CD8-positive, alpha-beta memory T cell (primary cell): ENCODE measurements around the gene NBPF4. TPM values are rescaled to one million over a fixed set of nuclear protein-coding genes. Genes with fewer than 3 reads are reported as not detected.
A peak's percentile ranks its signal among the peaks of the same experiment; 100 is the strongest.

Experiments
- CTCF ChIA-PET: fragments of 350-600 bp; sonication (Branson Sonifier 250); formaldehyde crosslinking; loops from one replicate; lab custom pipeline; 2021; ENCODE audit warnings: antibody characterized with exemption; lab: Charles Lee
- POLR2A ChIA-PET: fragments of 350-600 bp; sonication (Branson Sonifier 250); formaldehyde crosslinking; loops from one replicate; lab custom pipeline; 2021; ENCODE audit warnings: antibody characterized with exemption; lab: Charles Lee
- DNase-seq, 5 donors: peaks; one replicate each; pipeline versions ENCODE4 v3.0.0 to v3.0.0-alpha.2; 2020 to 2022; ENCODE audit warnings: mixed read lengths in 1 of 5
- H3K27ac ChIP-seq: one replicate; pipeline ENCODE4 v1.7.0; 2013; ENCODE audit warnings: low read depth, mild to moderate bottlenecking, low read length, moderate library complexity
- H3K27me3 ChIP-seq: 2 replicates; pipeline ENCODE4 v1.7.0; 2013; ENCODE audit warnings: low read length, mild to moderate bottlenecking; ENCODE audit not compliant: insufficient read depth, poor library complexity, severe bottlenecking
- H3K36me3 ChIP-seq: 2 replicates; pipeline ENCODE4 v1.7.0; 2013; ENCODE audit warnings: mild to moderate bottlenecking, low read length, moderate library complexity; ENCODE audit not compliant: insufficient read depth
- H3K4me1 ChIP-seq: 2 replicates; pipeline ENCODE4 v1.7.0; 2013; ENCODE audit warnings: mild to moderate bottlenecking, low read length, moderate library complexity; ENCODE audit not compliant: insufficient read depth
- H3K4me3 ChIP-seq: 2 replicates; pipeline ENCODE4 v1.7.0; 2013; ENCODE audit warnings: mild to moderate bottlenecking, low read length
- H3K9me3 ChIP-seq: 2 replicates; pipeline ENCODE4 v1.7.0; 2013; ENCODE audit warnings: mild to moderate bottlenecking, low read length
- H3K27ac Mint-ChIP-seq, 8 donors: one replicate each; pipeline ENCODE4 v1.8.0; 2020 to 2021; ENCODE audit warnings: mixed read lengths in 8 of 8, mild to moderate bottlenecking in 6 of 8, inconsistent platforms in 3 of 8, moderate library complexity in 3 of 8
- H3K27me3 Mint-ChIP-seq, 2 donors: one replicate each; pipeline ENCODE4 v1.8.0; 2020 to 2021; ENCODE audit warnings: mixed read lengths in 2 of 2, mild to moderate bottlenecking in 1 of 2, moderate library complexity in 1 of 2
- H3K36me3 Mint-ChIP-seq, 3 donors: one replicate each; pipeline ENCODE4 v1.8.0; 2020 to 2021; ENCODE audit warnings: mixed read lengths in 3 of 3, inconsistent platforms in 1 of 3, mild to moderate bottlenecking in 1 of 3
- H3K4me1 Mint-ChIP-seq, 3 donors: one replicate each; pipeline ENCODE4 v1.8.0; 2020 to 2021; ENCODE audit warnings: mixed read lengths in 3 of 3, inconsistent platforms in 1 of 3, mild to moderate bottlenecking in 1 of 3
- H3K4me3 Mint-ChIP-seq, 7 donors: one replicate each; pipeline ENCODE4 v1.8.0; 2020 to 2021; ENCODE audit warnings: mixed read lengths in 7 of 7, mild to moderate bottlenecking in 6 of 7, moderate library complexity in 4 of 7, inconsistent platforms in 2 of 7
- H3K9me3 Mint-ChIP-seq, 5 donors: one replicate each; pipeline ENCODE4 v1.8.0; 2020 to 2022; ENCODE audit warnings: mixed read lengths in 5 of 5, mild to moderate bottlenecking in 3 of 5, moderate library complexity in 2 of 5, inconsistent platforms in 1 of 5
- polyA plus RNA-seq: library from polyadenylated mRNA; unstranded; fragments of 300-500 nt; fragmentation: Illumina TruSeq; gene quantifications from one replicate; pipeline ENCODE4 v1.2.3, GENCODE V29; 2021
- total RNA-seq, 2 experiments: library from RNA; stranded (reverse); gene quantifications; one replicate each; pipeline ENCODE4 v1.2.3, GENCODE V29; 2021

Gene NBPF4
- total and polyA plus RNA-seq, 3 experiments from 2014 or later = 0.11 to 0.15 TPM; not detected in 1

- Histone ChIP-seq H3K4me1 (no peaks in the 10 kb centered on the region), H3K4me3 (no peak overlapping the region), H3K9me3 (no peaks in the 10 kb centered on the region), H3K27me3 (no peaks in the 10 kb centered on the region), H3K27ac (no peak overlapping the region), H3K36me3 (no peaks in the 10 kb centered on the region)
- Mint-ChIP-seq H3K27ac (peak overlapping the region in 1 of 8 donors; percentile 56), H3K4me1 (peaks cover 2 to 18% (median 7%) of the 10 kb centered on the region in 3 donors), H3K4me3 (no peak overlapping the region), H3K27me3 (no peaks in the 10 kb centered on the region), H3K9me3 (peaks cover 5 to 18% (median 9%) of the 10 kb centered on the region in 5 donors), H3K36me3 (peaks cover 20 to 47% (median 35%) of the 10 kb centered on the region in 3 donors)
- POLR2A ChIA-PET = no interaction called here
- CTCF ChIA-PET = no interaction called here
- no peak for DNase-seq
Measured at GRCh38 chr1:108190686-108191416, 53.0 kb downstream of the NBPF4 start.

DNA sequence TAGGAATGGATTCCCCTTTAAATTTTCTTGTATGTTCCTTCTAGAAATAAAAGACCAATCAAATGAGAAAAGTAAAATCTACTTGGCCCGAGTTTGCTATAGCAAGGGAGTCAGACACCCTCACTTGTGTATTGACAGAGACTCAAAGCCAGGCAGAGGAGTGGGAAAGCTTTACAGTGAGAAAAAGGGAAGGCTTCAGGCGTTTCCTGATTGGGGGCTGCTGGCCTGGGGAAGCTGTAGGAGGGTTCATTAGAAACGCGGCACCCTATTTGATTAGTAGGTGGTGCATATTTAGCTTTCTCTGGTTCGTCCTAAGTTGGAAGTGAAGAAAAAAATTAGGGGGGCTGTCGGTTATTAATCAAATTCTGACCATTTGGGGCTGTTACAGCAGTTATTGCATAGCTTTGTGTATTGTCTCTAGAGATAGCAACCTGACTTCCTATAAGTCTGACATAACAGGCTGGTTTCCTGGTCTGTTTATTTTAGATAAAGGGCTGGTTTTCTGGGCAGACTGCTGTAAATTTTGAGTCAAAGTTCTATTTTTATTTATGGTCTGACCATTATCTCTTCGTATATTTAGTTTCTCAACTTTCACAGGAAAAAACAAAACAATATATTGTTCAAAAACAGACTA is 53.8 kb downstream of the NBPF4 start:
- ChIA-PET POLR2A (no interaction called here), CTCF (no interaction called here)
- Histone ChIP-seq H3K4me1 (no peaks in the 10 kb centered on the region), H3K27ac (no peak overlapping the region), H3K9me3 (no peaks in the 10 kb centered on the region), H3K4me3 (no peak overlapping the region), H3K36me3 (no peaks in the 10 kb centered on the region), H3K27me3 (no peaks in the 10 kb centered on the region)
- Mint-ChIP-seq H3K4me1 (peaks cover 2 to 17% (median 7%) of the 10 kb centered on the region in 3 donors), H3K27me3 (no peaks in the 10 kb centered on the region), H3K27ac (no peak overlapping the region), H3K4me3 (no peak overlapping the region), H3K36me3 (peaks cover 19 to 47% (median 35%) of the 10 kb centered on the region in 3 donors), H3K9me3 (peaks cover 5 to 18% (median 9%) of the 10 kb centered on the region in 5 donors)
- DNase-seq = no peak

GRCh38 chr1:108188801-108189200 is 55.1 kb downstream of the NBPF4 start:
- peaks cover 15 to 49% (median 32%) of the 10 kb centered on the region in 3 donors for H3K36me3 Mint-ChIP-seq
- H3K4me1 Mint-ChIP-seq = peaks cover 2 to 15% (median 7%) of the 10 kb centered on the region in 3 donors
- Histone ChIP-seq H3K36me3 (no peaks in the 10 kb centered on the region), H3K9me3 (no peaks in the 10 kb centered on the region), H3K27me3 (no peaks in the 10 kb centered on the region), H3K4me1 (no peaks in the 10 kb centered on the region), H3K4me3 (no peak overlapping the region), H3K27ac (no peak overlapping the region)
- DNase-seq = no peak
- H3K27ac Mint-ChIP-seq = no peak overlapping the region
- no peak overlapping the region for H3K4me3 Mint-ChIP-seq
- ChIA-PET POLR2A (no interaction called here), CTCF (no interaction called here)
- no peaks in the 10 kb centered on the region for H3K27me3 Mint-ChIP-seq
- peaks cover 5 to 18% (median 8%) of the 10 kb centered on the region in 5 donors for H3K9me3 Mint-ChIP-seq

DNA sequence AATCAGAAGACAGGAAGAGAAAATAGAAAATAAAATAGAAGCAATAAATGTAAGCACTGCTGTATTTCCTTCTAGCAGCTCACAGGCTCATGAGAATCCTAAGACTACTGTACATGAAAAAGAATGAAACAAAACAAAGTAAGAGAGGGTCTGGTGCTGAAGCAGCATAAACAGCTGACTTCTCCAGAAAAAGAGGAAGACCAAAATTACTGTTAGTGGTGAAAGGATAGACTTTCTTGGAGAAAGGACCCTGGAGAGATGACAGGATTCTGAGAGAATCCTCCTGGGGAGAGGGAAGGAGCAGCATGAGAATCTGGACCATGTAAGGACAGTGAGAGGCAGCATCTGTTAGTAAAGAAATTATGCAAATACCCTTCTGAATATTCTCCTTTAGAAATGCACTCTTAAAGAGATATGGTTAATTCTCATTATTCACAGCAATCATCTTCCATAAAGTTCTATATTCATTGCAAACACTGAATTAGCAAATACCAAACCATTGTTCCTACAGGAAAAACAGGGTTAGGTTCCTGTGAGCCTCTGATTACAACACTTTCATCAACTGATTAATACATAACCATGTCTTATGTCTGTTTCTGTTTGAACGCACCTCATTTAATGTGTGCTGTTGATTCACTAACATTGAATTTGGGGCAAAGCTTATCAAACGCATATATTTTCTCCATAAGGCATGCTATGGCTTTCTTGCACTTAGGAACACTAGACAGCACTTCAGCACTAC is 60.7 kb downstream of the NBPF4 start:
- H3K36me3 Mint-ChIP-seq = peaks cover 33 to 67% (median 46%) of the 10 kb centered on the region in 3 donors

DNA sequence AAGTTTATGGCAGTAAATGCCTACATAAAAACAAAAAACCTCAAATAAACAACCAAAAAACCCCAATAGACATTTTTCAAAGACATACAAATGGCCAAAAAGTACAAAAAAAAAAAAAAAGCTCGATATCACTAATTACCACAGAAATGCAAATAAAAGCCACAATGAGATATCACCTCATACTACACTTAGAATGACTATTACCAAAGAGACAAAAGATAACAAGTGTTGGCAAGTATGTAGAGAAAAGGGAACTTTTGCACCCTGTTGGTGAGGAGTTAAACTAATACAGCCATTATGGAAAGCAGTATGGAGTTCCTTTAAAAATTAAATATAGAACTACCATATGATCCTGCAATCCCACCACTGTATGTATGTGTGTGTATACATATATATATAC is 64.9 kb downstream of the NBPF4 start:
- H3K27ac Mint-ChIP-seq = peak overlapping the region in 1 of 8 donors; percentile 8
- no peaks in the 10 kb centered on the region for H3K36me3 ChIP-seq

More for the DNA sequence above, 60.7 kb downstream of the NBPF4 start:
- H3K27ac ChIP-seq = no peak overlapping the region
- H3K4me3 ChIP-seq = no peak overlapping the region
- CTCF ChIA-PET = interaction anchor here (1.4 kb wide), 1 partner anchor 8 kb away, joined by 3 read pairs; no protein-coding TSS in a partner anchor
- peaks cover 12 to 28% (median 25%) of the 10 kb centered on the region in 3 donors for H3K4me1 Mint-ChIP-seq
- no peaks in the 10 kb centered on the region for H3K36me3 ChIP-seq
- no peaks in the 10 kb centered on the region for H3K9me3 ChIP-seq
- no peak for DNase-seq
- H3K9me3 Mint-ChIP-seq = peaks cover 0 to 3% (median 2%) of the 10 kb centered on the region in 5 donors
- no peaks in the 10 kb centered on the region for H3K4me1 ChIP-seq
- POLR2A ChIA-PET = no interaction called here
- no peak overlapping the region for H3K4me3 Mint-ChIP-seq
- H3K27me3 ChIP-seq = no peaks in the 10 kb centered on the region
- peak overlapping the region in 1 of 8 donors; percentile 6 for H3K27ac Mint-ChIP-seq
- no peaks in the 10 kb centered on the region for H3K27me3 Mint-ChIP-seq

More for the DNA sequence above, 64.9 kb downstream of the NBPF4 start:
- peaks cover 45 to 75% (median 59%) of the 10 kb centered on the region in 3 donors for H3K36me3 Mint-ChIP-seq
- no peak overlapping the region for H3K4me3 Mint-ChIP-seq
- ChIA-PET CTCF (no interaction called here), POLR2A (no interaction called here)
- H3K9me3 Mint-ChIP-seq = peaks cover 0 to 10% (median 4%) of the 10 kb centered on the region in 5 donors
- H3K4me1 Mint-ChIP-seq = peaks cover 26 to 46% (median 38%) of the 10 kb centered on the region in 3 donors
- DNase-seq = no peak
- Histone ChIP-seq H3K4me1 (no peaks in the 10 kb centered on the region), H3K27me3 (no peaks in the 10 kb centered on the region), H3K9me3 (peaks cover 6% of the 10 kb centered on the region), H3K4me3 (no peak overlapping the region), H3K27ac (no peak overlapping the region)
- no peaks in the 10 kb centered on the region for H3K27me3 Mint-ChIP-seq

Other genes starting within 250 kb of the NBPF4 start
- gene SLC25A24, start 43.7 kb downstream of the NBPF4 start, total RNA-seq = 10 to 100 TPM; 24.7 to 25.0 TPM
- 17.4 TPM for gene SLC25A24, start 43.7 kb downstream of the NBPF4 start, polyA plus RNA-seq
- gene NBPF6, start 206.3 kb upstream of the NBPF4 start, total RNA-seq = not detected
- not detected for gene NBPF6, start 206.3 kb upstream of the NBPF4 start, polyA plus RNA-seq